GM20000 (cell line): ENCODE measurements around the gene LRRC23.

ENCODE experiments used
- DNase-seq: peaks from one replicate; pipeline ENCODE4 v3.0.0; 2012; ENCODE audit warnings: low spot score
- TF ChIP-seq, protein P1 (sequence below): IDR thresholded peaks from 2 replicates; pipeline ENCODE4 v1.5.1; 2012; ENCODE audit warnings: mild to moderate bottlenecking, control low read depth; ENCODE audit errors: extremely low read depth, missing control alignments

The LRRC23 gene

DNA sequence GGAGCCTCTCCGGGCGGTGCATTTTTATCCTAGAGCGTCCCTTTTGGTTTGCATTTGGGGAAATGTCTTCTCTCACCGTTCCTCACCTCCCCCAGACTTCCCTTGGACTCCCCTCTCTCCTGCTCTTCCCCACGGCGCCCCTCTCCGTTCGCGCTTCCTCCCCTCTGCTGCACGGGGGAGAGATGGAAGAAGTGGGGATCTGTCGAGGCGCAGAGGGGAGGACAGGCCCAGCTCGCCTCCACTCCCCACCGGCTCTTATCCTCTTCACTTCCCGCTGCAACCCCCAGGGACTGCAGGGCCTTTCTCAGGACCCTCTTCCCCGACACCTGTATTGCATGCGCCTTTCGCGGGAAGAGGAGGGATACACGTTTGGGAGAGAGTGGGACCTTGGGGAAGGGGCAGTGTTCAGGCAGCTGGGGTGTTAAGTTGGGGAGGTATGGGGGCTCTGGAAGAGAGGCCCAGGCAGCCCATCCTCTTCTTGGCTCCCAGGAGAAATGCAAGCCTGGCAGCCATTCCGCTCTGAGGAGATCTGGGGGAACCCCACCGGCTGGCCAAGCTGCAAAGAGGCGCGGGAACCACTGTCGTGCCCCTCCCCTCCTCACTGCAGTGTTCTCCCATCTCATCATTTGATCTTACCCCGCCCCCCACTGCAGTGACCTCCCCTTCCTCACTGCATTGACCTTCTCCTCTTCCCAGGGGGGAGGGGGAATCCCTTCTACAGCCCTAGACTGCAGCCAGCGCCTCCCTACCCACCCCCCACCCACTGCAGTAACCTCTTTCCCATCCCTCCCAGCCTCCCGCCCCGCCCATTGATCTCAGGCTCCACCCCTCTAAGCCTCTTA is 10.5 kb downstream of the LRRC23 start:
- TF ChIP-seq, protein P1, sequence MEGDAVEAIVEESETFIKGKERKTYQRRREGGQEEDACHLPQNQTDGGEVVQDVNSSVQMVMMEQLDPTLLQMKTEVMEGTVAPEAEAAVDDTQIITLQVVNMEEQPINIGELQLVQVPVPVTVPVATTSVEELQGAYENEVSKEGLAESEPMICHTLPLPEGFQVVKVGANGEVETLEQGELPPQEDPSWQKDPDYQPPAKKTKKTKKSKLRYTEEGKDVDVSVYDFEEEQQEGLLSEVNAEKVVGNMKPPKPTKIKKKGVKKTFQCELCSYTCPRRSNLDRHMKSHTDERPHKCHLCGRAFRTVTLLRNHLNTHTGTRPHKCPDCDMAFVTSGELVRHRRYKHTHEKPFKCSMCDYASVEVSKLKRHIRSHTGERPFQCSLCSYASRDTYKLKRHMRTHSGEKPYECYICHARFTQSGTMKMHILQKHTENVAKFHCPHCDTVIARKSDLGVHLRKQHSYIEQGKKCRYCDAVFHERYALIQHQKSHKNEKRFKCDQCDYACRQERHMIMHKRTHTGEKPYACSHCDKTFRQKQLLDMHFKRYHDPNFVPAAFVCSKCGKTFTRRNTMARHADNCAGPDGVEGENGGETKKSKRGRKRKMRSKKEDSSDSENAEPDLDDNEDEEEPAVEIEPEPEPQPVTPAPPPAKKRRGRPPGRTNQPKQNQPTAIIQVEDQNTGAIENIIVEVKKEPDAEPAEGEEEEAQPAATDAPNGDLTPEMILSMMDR, result no peak
- peak; percentile 58 for DNase-seq

DNA sequence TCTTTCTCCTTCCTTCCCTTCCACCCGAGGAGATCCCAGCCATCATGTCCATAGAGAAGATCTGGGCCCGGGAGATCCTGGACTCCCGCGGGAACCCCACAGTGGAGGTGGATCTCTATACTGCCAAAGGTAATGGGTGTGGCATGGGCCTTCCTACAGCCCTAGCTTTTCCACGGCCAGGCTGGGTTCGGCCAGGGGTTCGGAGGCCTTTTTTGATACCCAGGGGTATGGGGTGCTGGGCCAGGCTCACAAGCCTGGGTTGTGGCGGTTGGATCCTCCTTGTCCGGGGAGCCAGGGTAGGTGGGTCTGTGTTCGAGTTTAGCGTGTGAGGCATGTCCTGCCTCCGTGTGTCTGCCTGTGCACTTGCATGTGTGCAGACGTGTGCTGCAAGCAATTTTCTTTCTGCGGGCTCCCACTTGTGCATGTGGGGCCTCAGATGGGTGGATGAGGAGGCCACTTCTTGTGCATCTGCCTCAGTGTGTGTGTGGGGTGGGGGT is 11.2 kb downstream of the LRRC23 start:
- no peak for DNase-seq
- TF ChIP-seq, protein P1, result no peak

DNA sequence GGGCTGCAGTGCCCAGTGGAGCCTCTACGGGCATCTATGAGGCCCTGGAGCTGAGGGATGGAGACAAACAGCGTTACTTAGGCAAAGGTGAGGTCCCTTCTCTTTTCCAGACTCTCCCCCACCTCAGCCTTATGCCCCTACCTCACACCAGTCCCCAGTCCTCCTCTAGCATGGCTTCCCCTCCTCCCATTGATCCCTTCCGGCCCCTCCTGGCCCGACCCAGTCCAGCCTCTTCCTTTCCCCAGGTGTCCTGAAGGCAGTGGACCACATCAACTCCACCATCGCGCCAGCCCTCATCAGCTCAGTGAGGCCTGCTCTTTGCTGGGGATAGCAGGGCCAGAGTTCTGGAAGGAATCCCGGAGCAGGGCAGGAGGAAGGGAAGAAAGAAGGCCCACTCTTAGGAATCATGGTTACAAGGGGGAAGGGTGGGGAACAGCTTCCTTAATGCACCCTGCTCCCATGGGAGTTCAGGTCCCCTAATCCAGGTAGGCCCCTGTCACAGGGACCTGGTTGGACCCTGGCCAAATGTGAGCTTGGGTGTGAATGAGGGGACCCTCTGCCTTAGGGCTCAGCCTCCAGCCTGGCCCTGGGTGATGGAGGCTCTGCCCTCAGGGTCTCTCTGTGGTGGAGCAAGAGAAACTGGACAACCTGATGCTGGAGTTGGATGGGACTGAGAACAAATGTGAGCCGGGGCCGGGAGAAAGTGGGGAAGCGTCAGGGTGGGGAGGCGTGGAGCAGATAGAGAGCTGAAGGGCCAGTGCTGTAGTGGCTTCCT is 12.0 kb downstream of the LRRC23 start:
- TF ChIP-seq, protein P1, result no peak
- DNase-seq, result peak; percentile 8

DNA sequence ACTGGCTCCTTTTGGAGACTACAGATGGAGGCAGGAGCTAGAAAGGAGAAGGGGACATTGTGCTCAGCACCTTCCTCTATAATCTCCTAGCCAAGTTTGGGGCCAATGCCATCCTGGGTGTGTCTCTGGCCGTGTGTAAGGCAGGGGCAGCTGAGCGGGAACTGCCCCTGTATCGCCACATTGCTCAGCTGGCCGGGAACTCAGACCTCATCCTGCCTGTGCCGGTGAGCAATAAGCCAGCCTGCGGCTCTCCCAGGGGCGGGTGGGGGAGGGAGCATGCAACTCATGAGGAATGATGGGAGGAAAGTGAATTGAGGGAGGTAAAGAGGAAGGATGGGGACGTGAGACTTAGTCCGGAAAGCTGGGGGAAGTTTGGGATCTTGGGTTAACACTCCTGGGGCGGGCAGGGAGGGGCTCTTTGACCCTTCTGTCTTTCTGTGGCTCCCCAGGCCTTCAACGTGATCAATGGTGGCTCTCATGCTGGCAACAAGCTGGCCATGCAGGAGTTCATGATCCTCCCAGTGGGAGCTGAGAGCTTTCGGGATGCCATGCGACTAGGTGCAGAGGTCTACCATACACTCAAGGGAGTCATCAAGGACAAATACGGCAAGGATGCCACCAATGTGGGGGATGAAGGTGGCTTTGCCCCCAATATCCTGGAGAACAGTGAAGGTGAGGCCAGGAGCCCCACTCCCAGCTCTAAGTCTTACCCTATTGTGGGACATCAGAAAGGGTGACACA is 13.0 kb downstream of the LRRC23 start:
- TF ChIP-seq, protein P1, result no peak
- DNase-seq, result no peak

DNA sequence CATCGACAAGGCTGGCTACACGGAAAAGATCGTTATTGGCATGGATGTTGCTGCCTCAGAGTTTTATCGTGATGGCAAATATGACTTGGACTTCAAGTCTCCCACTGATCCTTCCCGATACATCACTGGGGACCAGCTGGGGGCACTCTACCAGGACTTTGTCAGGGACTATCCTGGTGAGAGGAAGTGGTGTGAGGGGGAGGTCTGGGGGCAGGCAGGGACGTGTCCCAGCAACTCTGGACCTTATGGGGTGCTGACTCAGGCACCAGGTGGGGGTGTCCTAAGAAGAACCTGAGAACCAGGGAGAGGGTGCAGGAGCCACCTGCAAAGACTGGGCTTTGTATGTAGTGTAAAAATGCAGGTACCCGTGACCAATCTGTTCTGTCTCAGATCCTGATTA is 15.0 kb downstream of the LRRC23 start:
- DNase-seq, result peak; percentile 32
- TF ChIP-seq, protein P1, result no peak

DNA sequence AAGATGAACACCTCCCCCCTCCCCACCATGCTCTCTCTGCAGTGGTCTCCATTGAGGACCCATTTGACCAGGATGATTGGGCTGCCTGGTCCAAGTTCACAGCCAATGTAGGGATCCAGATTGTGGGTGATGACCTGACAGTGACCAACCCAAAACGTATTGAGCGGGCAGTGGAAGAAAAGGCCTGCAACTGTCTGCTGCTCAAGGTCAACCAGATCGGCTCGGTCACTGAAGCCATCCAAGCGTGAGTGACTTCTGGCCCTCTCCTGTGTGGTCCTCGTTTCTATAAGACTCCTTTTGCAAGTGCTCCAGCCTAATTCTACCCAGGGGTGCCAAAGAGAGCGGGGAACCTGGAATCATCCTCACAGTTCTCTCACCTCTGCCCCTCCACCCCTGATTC is 16.9 kb downstream of the LRRC23 start:
- TF ChIP-seq, protein P1, result no peak
- DNase-seq, result no peak
